ENCODE results near the gene ADCYAP1R1. TPM values are rescaled to one million over a fixed set of nuclear protein-coding genes. Genes with fewer than 3 reads are reported as not detected.
A peak's percentile ranks its signal among the peaks of the same experiment; 100 is the strongest.

ADCYAP1R1 gene
- total RNA-seq, 1 donor from 2014 or later: 0.39 TPM

DNA sequence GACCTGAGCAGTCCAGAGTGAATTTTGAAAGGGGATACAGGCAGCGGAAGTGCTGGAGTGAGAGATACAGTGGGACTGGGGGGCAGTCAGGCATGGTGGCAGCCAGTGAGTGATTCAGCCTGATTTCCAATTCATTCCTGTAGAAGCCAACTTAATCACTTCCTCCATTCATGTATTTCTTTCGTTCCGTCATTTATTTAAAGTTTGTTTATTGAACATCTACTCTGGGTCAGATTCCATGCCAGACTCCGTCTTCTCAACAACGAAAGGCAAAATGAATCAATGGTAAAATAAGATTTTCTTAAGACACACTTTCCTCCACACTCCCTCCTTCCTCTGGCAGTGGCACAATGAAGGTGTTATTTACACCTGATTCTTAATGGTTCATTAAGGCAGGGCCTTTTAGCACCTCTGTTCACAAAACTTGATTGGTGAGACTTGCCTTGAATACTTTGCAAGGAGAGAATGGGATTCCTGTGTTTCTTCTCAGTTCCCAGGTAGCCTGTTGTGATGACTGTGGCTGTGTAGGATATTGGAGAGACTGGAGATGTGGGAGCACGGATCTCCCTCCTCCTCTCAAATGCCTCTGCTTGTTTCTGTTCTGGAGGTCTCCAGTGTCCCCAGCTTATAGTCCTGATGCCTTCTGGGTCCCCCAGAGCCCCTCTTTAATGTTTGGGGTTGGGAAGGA, 27.9 kb downstream of the ADCYAP1R1 start:
- no peak for TF ChIP-seq EZH2 (IDR thresholded peaks at IDR 0.05)
- Histone ChIP-seq H3K36me3 (no peaks in the 10 kb centered on the region), H3K4me2 (no peak overlapping the region), H3K27ac (no peak overlapping the region), H3K9me3 (ENCODE audit: low read depth) (no peaks in the 10 kb centered on the region), H3K9ac (no peak overlapping the region), H3K4me3 (no peak overlapping the region), H4K20me1 (ENCODE audit: low read depth) (no peaks in the 10 kb centered on the region), H3K27me3 (no peaks in the 10 kb centered on the region), H3F3A (ENCODE audit: low read depth) (no peaks in the 10 kb centered on the region), H2AFZ (replicated peaks) (no peak overlapping the region), H3K4me1 (no peaks in the 10 kb centered on the region), H3K79me2 (ENCODE audit: low read depth) (no peaks in the 10 kb centered on the region)
- Mint-ChIP-seq H3K27ac (no peak overlapping the region), H3K4me1 (peaks cover 24% of the 10 kb centered on the region), H3K27me3 (ENCODE audit: insufficient read depth, low read depth) (peaks cover 3% of the 10 kb centered on the region), H3K36me3 (peaks cover 18% of the 10 kb centered on the region), H3K9me3 (no peaks in the 10 kb centered on the region), H3K4me3 (no peak overlapping the region)
- DNase-seq (ENCODE audit: low spot score): no peak

- no peak overlapping the region for H3K4me3 Mint-ChIP-seq
- Histone ChIP-seq H4K20me1 (ENCODE audit: low read depth) (no peaks in the 10 kb centered on the region), H3K79me2 (ENCODE audit: low read depth) (no peaks in the 10 kb centered on the region), H3K9ac (no peak overlapping the region), H3K36me3 (no peaks in the 10 kb centered on the region), H3K27ac (no peak overlapping the region), H3K9me3 (ENCODE audit: low read depth) (no peaks in the 10 kb centered on the region), H3K4me3 (no peak overlapping the region), H2AFZ (replicated peaks) (no peak overlapping the region), H3K4me2 (no peak overlapping the region), H3F3A (ENCODE audit: low read depth) (no peaks in the 10 kb centered on the region), H3K4me1 (no peaks in the 10 kb centered on the region), H3K27me3 (no peaks in the 10 kb centered on the region)
- peaks cover 24% of the 10 kb centered on the region for H3K4me1 Mint-ChIP-seq
- H3K27ac Mint-ChIP-seq: no peak overlapping the region
- peaks cover 5% of the 10 kb centered on the region for H3K27me3 Mint-ChIP-seq (ENCODE audit: insufficient read depth, low read depth)
- no peak for TF ChIP-seq CTCF (IDR thresholded peaks at IDR 0.05)
- TF ChIP-seq EZH2phosphoT487 (IDR thresholded peaks at IDR 0.05): no peak
- TF ChIP-seq EZH2 (IDR thresholded peaks at IDR 0.05): no peak
- no peak for DNase-seq (ENCODE audit: low spot score)
- peaks cover 18% of the 10 kb centered on the region for H3K36me3 Mint-ChIP-seq
- H3K9me3 Mint-ChIP-seq: no peaks in the 10 kb centered on the region
These were observed 28.7 kb downstream of the ADCYAP1R1 start for GRCh38 chr7:31080763-31081162.

GRCh38 chr7:31082017-31082416, 29.9 kb downstream of the ADCYAP1R1 start:
- peak overlapping the region; percentile 68 for H3K27ac Mint-ChIP-seq
- Histone ChIP-seq H3K4me2 (no peak overlapping the region), H2AFZ (replicated peaks) (no peak overlapping the region), H3K27me3 (no peaks in the 10 kb centered on the region), H3K4me1 (no peaks in the 10 kb centered on the region), H3K36me3 (no peaks in the 10 kb centered on the region), H3K27ac (no peak overlapping the region), H3K9ac (no peak overlapping the region), H3K9me3 (ENCODE audit: low read depth) (no peaks in the 10 kb centered on the region), H4K20me1 (ENCODE audit: low read depth) (no peaks in the 10 kb centered on the region), H3F3A (ENCODE audit: low read depth) (no peaks in the 10 kb centered on the region), H3K79me2 (ENCODE audit: low read depth) (no peaks in the 10 kb centered on the region), H3K4me3 (no peak overlapping the region)
- no peak for DNase-seq (ENCODE audit: low spot score)
- no peaks in the 10 kb centered on the region for H3K9me3 Mint-ChIP-seq
- peaks cover 17% of the 10 kb centered on the region for H3K36me3 Mint-ChIP-seq
- TF ChIP-seq CTCF (IDR thresholded peaks at IDR 0.05) (no peak), EZH2 (IDR thresholded peaks at IDR 0.05) (no peak), EZH2phosphoT487 (IDR thresholded peaks at IDR 0.05) (no peak)
- H3K4me3 Mint-ChIP-seq: no peak overlapping the region
- H3K27me3 Mint-ChIP-seq (ENCODE audit: insufficient read depth, low read depth): peaks cover 5% of the 10 kb centered on the region
- peaks cover 21% of the 10 kb centered on the region for H3K4me1 Mint-ChIP-seq

GRCh38 chr7:31082447-31082846, 30.3 kb downstream of the ADCYAP1R1 start:
- Mint-ChIP-seq H3K4me3 (no peak overlapping the region), H3K27me3 (ENCODE audit: insufficient read depth, low read depth) (peaks cover 5% of the 10 kb centered on the region), H3K36me3 (peaks cover 19% of the 10 kb centered on the region), H3K27ac (peak overlapping the region; percentile 68), H3K9me3 (no peaks in the 10 kb centered on the region), H3K4me1 (peaks cover 21% of the 10 kb centered on the region)
- Histone ChIP-seq H3K9ac (no peak overlapping the region), H3F3A (ENCODE audit: low read depth) (no peaks in the 10 kb centered on the region), H3K79me2 (ENCODE audit: low read depth) (no peaks in the 10 kb centered on the region), H3K4me1 (no peaks in the 10 kb centered on the region), H3K4me3 (no peak overlapping the region), H3K36me3 (no peaks in the 10 kb centered on the region), H3K4me2 (no peak overlapping the region), H3K9me3 (ENCODE audit: low read depth) (no peaks in the 10 kb centered on the region), H3K27ac (no peak overlapping the region), H4K20me1 (ENCODE audit: low read depth) (no peaks in the 10 kb centered on the region), H3K27me3 (no peaks in the 10 kb centered on the region), H2AFZ (replicated peaks) (no peak overlapping the region)
- no peak for DNase-seq (ENCODE audit: low spot score)
- TF ChIP-seq EZH2 (IDR thresholded peaks at IDR 0.05) (no peak), CTCF (IDR thresholded peaks at IDR 0.05) (no peak), EZH2phosphoT487 (IDR thresholded peaks at IDR 0.05) (no peak)
